Measurements from ENCODE around the gene PDAP1.
"Not testable (repeated sequence)": the region's sequence is repeated elsewhere in the genome, so short reads cannot be mapped to it uniquely, and the experiment has no call there.

Gene PDAP1

GRCh38 chr7:99408379-99409191, at the start of gene PDAP1, which contains the start of gene BUD31:
TSS of gene PDAP1 (minus strand) at chr7:99408597. CDS start at chr7:99408548, 49 bp downstream.
TSS of gene BUD31 (plus strand) at chr7:99408969. CDS start at chr7:99411093, 2,124 bp downstream.
- peak; percentile 93 for DNase-seq

- DNase-seq, result no peak
These were observed 49.5 kb upstream of the PDAP1 start for GRCh38 chr7:99457650-99458493.

DNA sequence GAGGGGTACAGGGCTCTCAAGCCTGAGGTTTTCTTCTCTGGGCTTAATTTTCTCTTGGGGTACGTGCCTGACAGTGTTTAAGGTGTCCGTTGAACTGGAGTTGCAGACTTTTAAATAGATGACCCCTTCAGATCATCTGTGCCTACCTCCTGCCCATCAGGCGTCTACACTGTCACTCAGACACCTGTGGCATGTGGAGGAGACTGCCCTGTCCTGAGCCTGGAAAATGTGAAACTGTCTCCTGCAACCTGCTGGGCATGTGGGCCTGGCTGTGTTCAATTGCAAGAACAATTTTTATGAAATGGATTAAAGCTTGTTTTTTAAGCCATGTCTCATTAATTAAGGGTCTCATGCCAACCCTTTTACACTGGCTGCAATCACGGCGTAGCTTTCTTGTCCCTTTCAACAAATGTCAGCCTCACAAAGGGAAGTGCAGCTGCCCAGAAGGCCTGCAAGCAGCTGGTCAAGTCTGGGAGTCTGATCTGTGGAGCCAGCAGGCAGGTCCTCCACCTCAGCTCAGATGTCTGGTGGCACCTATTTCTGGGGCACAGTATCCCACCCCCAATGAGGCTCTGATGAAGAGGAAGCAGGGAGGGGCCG, 48.8 kb upstream of the PDAP1 start:
- no peak for DNase-seq

DNA sequence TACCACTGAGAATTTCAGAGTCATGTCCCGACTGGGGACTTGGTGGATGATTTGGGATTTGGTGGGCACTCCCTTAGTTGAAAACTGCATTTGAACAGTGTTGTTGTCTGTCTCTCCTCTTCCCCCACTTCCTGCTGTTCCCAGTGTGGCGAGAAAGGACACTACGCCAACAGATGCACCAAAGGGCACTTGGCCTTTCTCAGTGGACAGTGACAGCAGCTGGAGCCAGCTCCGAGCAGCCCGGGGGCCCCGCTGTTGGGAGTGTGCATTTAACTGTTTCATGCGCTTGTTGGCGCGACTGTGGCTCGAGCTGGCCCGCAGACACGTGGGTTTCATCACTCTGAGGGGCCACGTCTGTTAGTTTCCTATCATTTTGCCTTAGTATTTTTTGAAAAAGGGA, 47.9 kb upstream of the PDAP1 start:
- no peak for DNase-seq

- no peak for DNase-seq
These were observed 47.5 kb upstream of the PDAP1 start for GRCh38 chr7:99455874-99456273.

DNA sequence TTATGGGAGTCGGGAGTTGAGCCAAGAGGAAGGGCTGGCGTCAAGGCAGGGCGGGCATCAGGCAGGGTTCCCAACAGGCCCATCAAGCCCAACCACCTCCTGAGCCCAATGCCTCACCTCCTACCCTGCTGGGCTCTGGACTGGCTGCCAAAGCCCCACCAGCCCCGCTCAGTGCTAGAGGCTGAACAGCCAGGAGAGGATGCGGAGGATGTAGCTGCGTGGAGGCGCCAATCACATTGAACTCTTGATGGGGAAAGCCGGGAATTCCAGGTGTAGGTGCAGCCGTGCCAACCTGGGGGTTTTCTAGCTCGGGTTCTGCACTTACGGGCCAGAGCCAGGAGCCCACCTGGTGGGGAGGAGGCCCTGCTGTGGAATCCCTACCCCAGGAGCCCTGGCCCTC, 44.7 kb upstream of the PDAP1 start:
- no peak for DNase-seq

GRCh38 chr7:99452541-99452940, 44.1 kb upstream of the PDAP1 start:
- no peak for DNase-seq

DNA sequence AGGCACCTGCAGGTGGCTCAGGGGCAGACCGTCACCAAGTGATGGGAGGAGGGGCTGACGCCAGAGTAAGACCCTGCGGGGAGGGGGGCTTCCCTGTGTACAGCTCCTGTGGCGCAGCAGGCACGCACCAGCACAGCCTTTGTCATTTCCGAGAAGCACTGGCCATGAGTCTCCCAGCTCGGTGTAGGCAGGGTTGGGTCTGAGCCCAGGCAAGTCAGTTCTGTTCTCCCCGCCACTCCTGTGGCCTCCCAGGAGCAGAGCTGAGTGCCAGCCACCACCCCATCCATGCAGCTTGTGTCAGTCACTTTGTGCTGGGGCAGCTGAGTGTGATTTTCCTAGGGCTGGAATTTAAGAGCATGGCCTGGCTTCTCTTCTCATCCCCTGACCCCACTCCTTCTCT, 43.5 kb upstream of the PDAP1 start:
- DNase-seq, result no peak

- no peak for DNase-seq
These were observed 40.9 kb upstream of the PDAP1 start for GRCh38 chr7:99449326-99449725.

GRCh38 chr7:99448855-99449254, 40.5 kb upstream of the PDAP1 start:
- DNase-seq, result no peak

DNA sequence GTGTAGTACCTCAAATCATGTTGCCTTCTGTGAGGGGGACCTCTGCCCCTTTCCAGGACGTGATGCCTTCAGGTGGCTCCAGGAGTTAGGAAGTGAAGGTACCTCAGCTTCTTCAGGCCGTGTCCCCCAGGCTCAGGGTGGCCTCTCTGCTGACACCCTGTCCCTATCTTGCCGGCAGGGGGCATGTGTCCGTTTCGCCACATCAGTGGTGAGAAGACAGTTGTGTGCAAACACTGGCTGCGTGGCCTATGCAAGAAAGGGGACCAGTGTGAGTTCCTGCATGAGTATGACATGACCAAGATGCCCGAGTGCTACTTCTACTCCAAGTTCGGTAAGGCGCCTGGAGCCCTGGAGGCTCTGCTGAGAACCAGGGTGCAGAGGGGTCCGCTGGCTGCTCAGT, 39.5 kb upstream of the PDAP1 start:
- DNase-seq, result no peak

DNA sequence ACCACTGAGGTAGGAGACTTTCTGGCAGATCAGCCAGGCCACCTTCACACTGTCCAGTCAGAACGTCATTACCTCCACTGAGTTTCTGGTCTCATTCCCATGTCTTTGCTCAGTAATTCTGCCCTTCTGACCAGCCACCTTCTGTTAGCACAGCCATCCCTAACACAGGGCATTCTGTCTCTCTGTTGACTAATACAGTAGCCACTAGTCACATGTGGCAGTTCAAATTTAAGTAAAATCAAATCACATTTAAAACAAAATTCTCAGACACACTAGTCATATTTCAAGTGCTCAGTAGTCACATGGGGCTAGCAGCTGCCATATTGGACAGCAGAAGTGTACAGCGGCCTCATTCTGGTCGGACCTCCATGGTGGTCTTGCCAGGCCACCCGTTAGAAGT, 37.7 kb upstream of the PDAP1 start:
- DNase-seq, result no peak

DNA sequence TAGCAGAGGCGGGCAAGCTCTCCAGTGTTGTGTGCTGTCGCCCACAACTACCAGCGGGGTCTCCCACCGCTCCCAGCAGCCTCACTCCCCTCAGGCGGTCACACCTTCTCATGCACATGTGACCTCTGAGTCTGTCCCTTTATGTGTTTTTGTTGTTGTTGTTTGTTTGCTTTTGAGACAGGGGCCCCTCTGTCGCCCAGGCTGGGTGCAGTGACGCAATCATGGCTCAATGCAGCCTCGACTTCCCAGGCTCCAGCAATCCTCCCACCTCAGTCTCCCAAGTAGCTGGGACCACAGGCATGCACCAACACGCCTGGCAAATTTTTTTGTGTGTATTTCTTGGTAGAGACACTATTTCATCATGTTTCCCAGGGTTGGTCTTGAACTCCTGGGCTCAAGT, 31.8 kb upstream of the PDAP1 start:
- no peak for DNase-seq

DNA sequence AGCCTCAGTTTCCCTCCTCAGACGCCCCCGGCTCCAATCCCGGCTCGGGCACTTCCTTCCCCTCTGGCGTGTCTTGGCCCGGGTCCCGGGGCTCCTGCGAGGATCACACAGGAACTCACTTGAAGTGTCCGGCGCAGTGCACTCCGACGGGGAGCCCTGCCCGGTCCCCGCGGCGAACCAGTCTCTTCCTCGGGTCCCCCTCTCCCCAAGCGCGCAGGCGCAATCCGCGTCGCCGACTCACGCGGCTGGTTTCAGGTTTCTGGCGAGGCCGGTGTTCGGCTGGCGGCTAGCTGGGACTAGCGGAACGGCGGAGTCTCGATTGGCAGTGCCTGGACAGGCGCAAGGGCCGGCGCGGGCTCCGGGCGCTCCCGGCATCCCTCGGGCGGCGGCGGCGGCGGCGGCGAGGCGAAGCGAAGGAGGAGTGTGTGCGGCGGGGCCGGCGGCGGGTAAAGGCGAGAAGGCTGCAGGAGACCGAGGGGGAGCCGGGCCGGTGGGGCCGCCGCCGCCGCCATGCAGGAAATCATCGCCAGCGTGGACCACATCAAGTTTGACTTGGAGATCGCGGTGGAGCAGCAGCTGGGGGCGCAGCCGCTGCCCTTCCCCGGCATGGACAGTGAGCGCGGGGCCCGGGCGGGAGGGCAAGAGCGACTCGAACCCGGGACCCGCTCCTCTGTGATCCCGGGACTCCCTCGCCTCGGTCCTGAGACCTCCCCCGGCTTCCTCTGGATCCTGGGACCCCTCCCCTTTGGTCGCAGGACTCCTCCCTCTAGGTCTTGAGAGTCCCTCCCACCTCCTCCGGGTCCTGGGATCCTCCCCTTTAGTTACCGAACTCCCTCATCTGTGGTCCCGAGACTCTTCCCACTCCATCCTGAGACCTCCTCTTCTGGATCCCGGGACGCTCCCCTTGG, 30.4 kb upstream of the PDAP1 start, which contains the start of the genes CPSF4 and PTCD1:
Gene CPSF4 (plus strand): TSS at position 371 of the 908 bp plus-strand sequence. CDS start 140 bp downstream, at position 511.
Gene PTCD1 (minus strand): TSS at position 226 of the 908 bp plus-strand sequence. CDS start 3,556 bp downstream, outside the sequence.
- DNase-seq, result peak; percentile 90

GRCh38 chr7:99437946-99438572, 29.7 kb upstream of the PDAP1 start:
- DNase-seq, result no peak

DNA sequence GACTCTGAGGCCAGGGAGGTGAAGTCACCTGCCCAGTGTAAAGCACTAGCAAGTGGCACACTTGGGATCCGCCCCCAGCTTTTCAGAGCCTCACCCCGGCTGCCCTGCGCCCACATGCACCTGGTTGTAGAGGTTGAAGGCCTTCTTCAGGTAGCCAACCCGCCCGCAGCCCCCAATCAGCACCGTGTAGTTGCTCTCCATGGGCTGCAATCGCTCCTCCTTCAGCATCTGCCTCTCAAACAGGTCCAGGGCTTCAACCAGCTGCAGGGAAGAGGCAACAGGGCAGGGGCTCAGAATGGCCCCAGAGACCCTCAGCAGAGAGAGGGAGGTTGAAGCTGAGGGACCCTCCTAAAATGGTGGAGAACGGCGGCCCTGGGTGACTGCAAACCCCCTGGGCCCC, 24.8 kb upstream of the PDAP1 start:
- DNase-seq, result no peak

GRCh38 chr7:99431756-99432540, 23.6 kb upstream of the PDAP1 start:
- not testable (repeated sequence) for DNase-seq

GRCh38 chr7:99429756-99430155, 21.4 kb upstream of the PDAP1 start:
- no peak for DNase-seq

DNA sequence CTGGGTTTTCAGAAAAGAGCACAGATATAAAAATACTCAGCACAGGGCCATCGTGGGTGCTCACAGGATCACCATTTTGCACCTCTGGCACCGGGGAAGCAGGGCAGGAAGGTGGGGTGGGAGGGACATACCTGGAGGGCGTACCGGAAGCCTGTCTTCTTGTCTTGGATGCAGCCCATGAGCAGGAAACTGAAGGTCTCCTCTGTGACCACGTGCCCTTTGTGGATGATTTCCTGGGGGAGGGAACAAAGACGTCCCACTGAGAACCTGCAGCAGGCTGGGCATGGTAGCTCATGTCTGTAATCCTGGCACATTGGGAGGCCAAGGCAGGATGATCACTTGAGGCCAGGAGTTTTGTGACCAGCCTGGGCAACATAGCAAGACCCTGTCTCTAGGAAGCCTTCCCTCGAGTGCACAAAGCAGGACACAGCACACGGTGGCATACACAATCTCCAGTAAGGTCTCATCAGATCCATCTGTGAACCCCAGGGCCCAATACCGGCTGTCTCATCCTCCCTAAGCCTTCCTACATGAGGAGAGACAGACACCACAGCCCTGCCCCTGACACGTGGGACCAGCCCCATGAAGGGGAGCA, 20.7 kb upstream of the PDAP1 start:
- no peak for DNase-seq

Data from stimulated activated naive CD4-positive, alpha-beta T cell treated with Interleukin-2 at 50 U/mL for 16 hours (primary cell).